H9 (cell line): ENCODE data around the gene ICE2. TPM values are rescaled to one million over a fixed set of nuclear protein-coding genes. Genes with fewer than 3 reads are reported as not detected.

Experiments
- DNase-seq: peaks from one replicate; pipeline ENCODE4 v3.0.0-alpha.2; 2017
- H2AFZ ChIP-seq: one replicate; pipeline ENCODE4 v1.6.1; 2013; ENCODE audit warnings: mild to moderate bottlenecking, low read length, control low read depth, moderate library complexity
- H2AK5ac ChIP-seq: 2 replicates; pipeline ENCODE4 v1.6.1; 2013; ENCODE audit warnings: low read length, control low read depth, mixed read lengths; ENCODE audit not compliant: insufficient read length
- H2BK120ac ChIP-seq: one replicate; pipeline ENCODE4 v1.6.1; 2013; ENCODE audit warnings: low read depth, mild to moderate bottlenecking, low read length, control low read depth, inconsistent platforms; ENCODE audit not compliant: poor library complexity, severe bottlenecking
- H2BK12ac ChIP-seq: 2 replicates; pipeline ENCODE4 v1.6.1; 2013; ENCODE audit warnings: low read length, control low read depth, mixed read lengths, low read depth; ENCODE audit not compliant: insufficient read length
- H2BK15ac ChIP-seq: 2 replicates; pipeline ENCODE4 v1.6.1; 2013; ENCODE audit warnings: low read depth, low read length, control low read depth
- H2BK20ac ChIP-seq: one replicate; pipeline ENCODE4 v1.6.1; 2013; ENCODE audit warnings: low read depth, mild to moderate bottlenecking, low read length, control low read depth, inconsistent platforms; ENCODE audit not compliant: poor library complexity, severe bottlenecking
- H2BK5ac ChIP-seq: 2 replicates; pipeline ENCODE4 v1.6.1; 2013; ENCODE audit warnings: low read length, control low read depth, mixed read lengths; ENCODE audit not compliant: insufficient read length
- H3K14ac ChIP-seq: 2 replicates; pipeline ENCODE4 v1.6.1; 2013; ENCODE audit warnings: low read length, control low read depth; ENCODE audit not compliant: insufficient read depth
- H3K18ac ChIP-seq: 2 replicates; pipeline ENCODE4 v1.6.1; 2013; ENCODE audit warnings: low read depth, mild to moderate bottlenecking, mixed read lengths, low read length, control low read depth; ENCODE audit not compliant: insufficient read length
- H3K23ac ChIP-seq: 2 replicates; pipeline ENCODE4 v1.6.1; 2013; ENCODE audit warnings: low read length, control low read depth, mixed read lengths, low read depth; ENCODE audit not compliant: insufficient read length
- H3K23me2 ChIP-seq: 2 replicates; pipeline ENCODE4 v1.6.1; 2013; ENCODE audit warnings: low read depth, mild to moderate bottlenecking, mixed read lengths, low read length, control low read depth; ENCODE audit not compliant: insufficient read length, poor library complexity, severe bottlenecking
- H3K27ac ChIP-seq: 2 replicates; pipeline ENCODE4 v1.5.1; 2013; ENCODE audit warnings: low read length, control low read depth, mixed read lengths, low read depth; ENCODE audit not compliant: insufficient read length
- H3K27me3 ChIP-seq: 2 replicates; pipeline ENCODE4 v1.6.1; 2013; ENCODE audit warnings: low read length, control low read depth, inconsistent platforms; ENCODE audit not compliant: insufficient read depth
- H3K4ac ChIP-seq: 2 replicates; pipeline ENCODE4 v1.6.1; 2013; ENCODE audit warnings: low read depth, mild to moderate bottlenecking, control low read depth, inconsistent platforms, low read length, moderate library complexity
- H3K4me1 ChIP-seq: 2 replicates; pipeline ENCODE4 v1.6.1; 2013; ENCODE audit warnings: low read length, control low read depth, inconsistent platforms; ENCODE audit not compliant: insufficient read depth
- H3K4me2 ChIP-seq: 2 replicates; pipeline ENCODE4 v1.6.1; 2013; ENCODE audit warnings: low read length, control low read depth, mixed read lengths; ENCODE audit not compliant: insufficient read length, insufficient read depth
- H3K56ac ChIP-seq: 2 replicates; pipeline ENCODE4 v1.6.1; 2013; ENCODE audit warnings: low read depth, mild to moderate bottlenecking, mixed read lengths, low read length, control low read depth; ENCODE audit not compliant: insufficient read length
- H3K79me1 ChIP-seq: 2 replicates; pipeline ENCODE4 v1.6.1; 2013; ENCODE audit warnings: low read depth, mild to moderate bottlenecking, moderate library complexity, low read length, control low read depth, inconsistent platforms; ENCODE audit not compliant: insufficient read depth, poor library complexity, severe bottlenecking
- H3K79me2 ChIP-seq: 2 replicates; pipeline ENCODE4 v1.6.1; 2013; ENCODE audit warnings: low read length, control low read depth, inconsistent platforms; ENCODE audit not compliant: insufficient read depth
- H3K9ac ChIP-seq: 2 replicates; pipeline ENCODE4 v1.6.1; 2013; ENCODE audit warnings: low read length, control low read depth, mixed read lengths; ENCODE audit not compliant: insufficient read length; ENCODE audit errors: extremely low read depth
- H3K9me3 ChIP-seq: one replicate; pipeline ENCODE4 v1.6.1; 2013; ENCODE audit warnings: low read depth, low read length, inconsistent platforms; ENCODE audit not compliant: control insufficient read depth
- H3T11ph ChIP-seq: one replicate; pipeline ENCODE4 v1.6.1; 2013; ENCODE audit warnings: mild to moderate bottlenecking, low read length, control low read depth, inconsistent platforms
- H4K20me1 ChIP-seq: one replicate; pipeline ENCODE4 v1.6.1; 2013; ENCODE audit not compliant: control insufficient read depth, insufficient read length, insufficient read depth
- H4K5ac ChIP-seq: 2 replicates; pipeline ENCODE4 v1.6.1; 2013; ENCODE audit warnings: low read depth, mild to moderate bottlenecking, mixed read lengths, low read length, control low read depth; ENCODE audit not compliant: insufficient read length
- H4K8ac ChIP-seq: replicated peaks from 2 replicates; pipeline ENCODE4 v1.6.1; 2013; ENCODE audit warnings: low read length, control low read depth, mixed read lengths, low read depth; ENCODE audit not compliant: insufficient read length
- H4K91ac ChIP-seq: 2 replicates; pipeline ENCODE4 v1.6.1; 2013; ENCODE audit warnings: low read depth, mild to moderate bottlenecking, moderate library complexity, mixed read lengths, low read length, control low read depth; ENCODE audit not compliant: insufficient read length
- H3K27ac Mint-ChIP-seq, 3 experiments: 2 replicates in 2 of 3; 3 replicates in 1 of 3; pipeline ENCODE4 v1.8.0; 2020 to 2021; ENCODE audit warnings: mixed read lengths in 3 of 3, mild to moderate bottlenecking in 1 of 3, moderate library complexity in 1 of 3
- H3K27me3 Mint-ChIP-seq: 2 replicates; pipeline ENCODE4 v1.8.0; 2021; ENCODE audit warnings: low read depth, mild to moderate bottlenecking, moderate library complexity, mixed read lengths
- H3K36me3 Mint-ChIP-seq, 3 experiments: 2 replicates in 2 of 3; 3 replicates in 1 of 3; pipeline ENCODE4 v1.8.0; 2020 to 2021; ENCODE audit warnings: low read depth in 3 of 3, mixed read lengths in 3 of 3; ENCODE audit not compliant: insufficient read depth in 1 of 3
- H3K4me1 Mint-ChIP-seq, 2 experiments: 2 replicates each; pipeline ENCODE4 v1.8.0; 2020; ENCODE audit warnings: mixed read lengths in 2 of 2
- H3K4me3 Mint-ChIP-seq, 2 experiments: 2 replicates in 1 of 2; 3 replicates in 1 of 2; pipeline ENCODE4 v1.8.0; 2020 to 2021; ENCODE audit warnings: mild to moderate bottlenecking in 2 of 2, mixed read lengths in 2 of 2, moderate library complexity in 1 of 2
- H3K9me3 Mint-ChIP-seq, 2 experiments: 2 replicates in 1 of 2; 3 replicates in 1 of 2; pipeline ENCODE4 v1.8.0; 2020; ENCODE audit warnings: mild to moderate bottlenecking in 2 of 2, mixed read lengths in 2 of 2, moderate library complexity in 1 of 2
- WGBS: extraction: QIAGEN DNeasy Blood & Tissue Kit; methylation state at CpG from one replicate; pipeline ENCODE4 v1.1.7; 2013; ENCODE audit warnings: missing lambda C conversion rate, low lambda C conversion rate, mixed read lengths; ENCODE audit not compliant: insufficient read length; ENCODE audit errors: extremely low coverage; 5-methylcytosine and 5-hydroxymethylcytosine counted together
- total RNA-seq: library from RNA; stranded (reverse); gene quantifications from 2 replicates; pipeline ENCODE4 v1.2.1, GENCODE V29; 2021
- TF ChIP-seq, protein P1 (sequence below): fragments of 200-600 bp; sonication (generic); conservative IDR thresholded peaks from 3 replicates; pipeline ENCODE4 v1.8.0; 2021; ENCODE audit warnings: antibody characterized with exemption, mild to moderate bottlenecking

Gene ICE2
- total RNA-seq, 1 experiment from 2014 or later: 76.3 TPM

DNA sequence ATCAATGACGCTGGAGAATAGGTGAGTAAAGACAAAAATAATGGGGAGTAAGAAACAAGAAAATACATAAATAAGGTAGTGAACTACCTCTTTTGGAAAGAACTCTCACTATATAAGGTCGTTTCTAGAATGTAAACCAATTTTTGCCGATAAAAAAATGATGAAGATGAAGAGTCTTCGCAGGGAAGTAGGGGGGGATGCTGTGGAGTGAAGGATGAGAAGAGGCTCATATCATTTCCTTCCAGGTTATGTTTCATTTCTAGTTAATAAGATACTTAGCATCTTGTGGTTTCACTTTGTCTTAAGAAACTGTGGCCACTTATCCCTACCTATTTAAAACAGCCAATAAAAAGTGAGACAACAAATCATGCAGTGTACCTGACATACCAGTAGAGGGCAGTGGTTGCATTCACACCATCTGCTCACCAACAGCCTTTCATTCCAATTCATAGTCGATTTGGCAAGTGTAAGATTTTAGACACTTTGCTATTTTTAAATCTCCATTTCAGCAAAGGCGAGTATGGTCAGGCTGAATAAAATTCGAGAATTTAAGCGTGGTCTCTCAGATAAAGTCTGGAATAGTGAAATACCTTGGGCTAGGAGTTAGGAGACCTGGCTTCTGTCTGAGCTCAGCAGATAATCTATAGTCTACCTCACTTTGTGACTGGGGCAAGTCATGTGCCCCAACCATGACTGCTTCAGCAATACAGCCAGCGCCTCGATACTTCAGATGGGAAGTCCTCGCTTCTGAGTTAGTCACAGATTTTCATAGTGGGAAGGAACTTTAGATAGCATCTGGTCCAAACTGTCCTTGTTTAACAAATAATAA is 28.9 kb upstream of the ICE2 start:
- Histone ChIP-seq H2BK15ac (no peak overlapping the region), H3K4me2 (no peak overlapping the region), H4K8ac (no peak overlapping the region), H3K18ac (no peak overlapping the region), H3T11ph (no peak overlapping the region), H3K9me3 (no peaks in the 10 kb centered on the region), H4K20me1 (no peaks in the 10 kb centered on the region), H4K5ac (no peak overlapping the region), H2AK5ac (no peak overlapping the region), H3K23me2 (no peaks in the 10 kb centered on the region), H4K91ac (no peak overlapping the region), H3K4me1 (no peaks in the 10 kb centered on the region), H3K79me2 (no peaks in the 10 kb centered on the region), H3K23ac (no peak overlapping the region), H3K56ac (no peak overlapping the region), H2BK12ac (no peak overlapping the region), H3K4ac (no peak overlapping the region), H2BK20ac (no peak overlapping the region), H3K27me3 (peaks cover under 1% of the 10 kb centered on the region; the same call in 1 of the 2 replicates), H2BK120ac (no peak overlapping the region), H3K27ac (no peak overlapping the region), H3K79me1 (no peaks in the 10 kb centered on the region), H3K9ac (no peak overlapping the region), H2AFZ (no peak overlapping the region), H2BK5ac (no peak overlapping the region), H3K14ac (no peak overlapping the region)
- peaks cover 0 to 6% of the 10 kb centered on the region in 2 experiments; a peak in 2 of 4 replicates for H3K4me1 Mint-ChIP-seq
- no CpG with 5 or more reads among the region's 11 CpGs for WGBS
- H3K27ac Mint-ChIP-seq: no peak overlapping the region
- TF ChIP-seq, protein P1, sequence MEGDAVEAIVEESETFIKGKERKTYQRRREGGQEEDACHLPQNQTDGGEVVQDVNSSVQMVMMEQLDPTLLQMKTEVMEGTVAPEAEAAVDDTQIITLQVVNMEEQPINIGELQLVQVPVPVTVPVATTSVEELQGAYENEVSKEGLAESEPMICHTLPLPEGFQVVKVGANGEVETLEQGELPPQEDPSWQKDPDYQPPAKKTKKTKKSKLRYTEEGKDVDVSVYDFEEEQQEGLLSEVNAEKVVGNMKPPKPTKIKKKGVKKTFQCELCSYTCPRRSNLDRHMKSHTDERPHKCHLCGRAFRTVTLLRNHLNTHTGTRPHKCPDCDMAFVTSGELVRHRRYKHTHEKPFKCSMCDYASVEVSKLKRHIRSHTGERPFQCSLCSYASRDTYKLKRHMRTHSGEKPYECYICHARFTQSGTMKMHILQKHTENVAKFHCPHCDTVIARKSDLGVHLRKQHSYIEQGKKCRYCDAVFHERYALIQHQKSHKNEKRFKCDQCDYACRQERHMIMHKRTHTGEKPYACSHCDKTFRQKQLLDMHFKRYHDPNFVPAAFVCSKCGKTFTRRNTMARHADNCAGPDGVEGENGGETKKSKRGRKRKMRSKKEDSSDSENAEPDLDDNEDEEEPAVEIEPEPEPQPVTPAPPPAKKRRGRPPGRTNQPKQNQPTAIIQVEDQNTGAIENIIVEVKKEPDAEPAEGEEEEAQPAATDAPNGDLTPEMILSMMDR: peak; percentile 92
- H3K27me3 Mint-ChIP-seq: no peaks in the 10 kb centered on the region
- H3K9me3 Mint-ChIP-seq: no peaks in the 10 kb centered on the region
- H3K36me3 Mint-ChIP-seq: peaks cover 0 to 38% (median 9%) of the 10 kb centered on the region in 3 experiments; a peak in 6 of 7 replicates
- peak; percentile 48 for DNase-seq
- H3K4me3 Mint-ChIP-seq: no peak overlapping the region
